ENCODE measurements around the gene CLDN10. TPM values are rescaled to one million over a fixed set of nuclear protein-coding genes. Genes with fewer than 3 reads are reported as not detected.

The CLDN10 gene
- total RNA-seq, 1 experiment from 2014 or later: 24.7 TPM

DNA sequence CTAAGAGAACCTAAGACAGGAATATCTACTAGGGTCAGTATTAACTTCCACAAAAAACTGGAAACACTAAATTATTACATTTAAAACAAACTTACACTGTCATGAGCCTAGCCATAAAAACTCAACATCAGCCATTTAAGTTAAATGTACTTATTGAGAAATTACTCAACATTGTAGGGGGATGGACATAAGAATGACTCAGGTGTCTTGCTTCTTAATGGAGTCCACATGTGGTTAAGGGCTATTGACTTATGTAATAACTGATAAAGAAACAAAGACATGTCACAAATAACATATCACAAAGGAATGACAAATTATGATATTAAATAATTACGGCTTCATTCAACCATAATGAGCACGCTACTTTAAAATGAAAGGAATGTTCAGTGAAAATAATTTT, 36.2 kb downstream of the CLDN10 start:
- Mint-ChIP-seq H3K4me1 (no peaks in the 10 kb centered on the region), H3K27me3 (ENCODE audit: low read depth) (no peaks in the 10 kb centered on the region), H3K36me3 (peaks cover 47% of the 10 kb centered on the region), H3K27ac (no peak overlapping the region), H3K9me3 (no peaks in the 10 kb centered on the region), H3K4me3 (no peak overlapping the region)
- DNase-seq (ENCODE audit: low spot score) (no peak), ATAC-seq (no peak)
- CTCF ChIA-PET: no interaction called here
- POLR2A ChIA-PET: no interaction called here
- TF ChIP-seq, protein P1, sequence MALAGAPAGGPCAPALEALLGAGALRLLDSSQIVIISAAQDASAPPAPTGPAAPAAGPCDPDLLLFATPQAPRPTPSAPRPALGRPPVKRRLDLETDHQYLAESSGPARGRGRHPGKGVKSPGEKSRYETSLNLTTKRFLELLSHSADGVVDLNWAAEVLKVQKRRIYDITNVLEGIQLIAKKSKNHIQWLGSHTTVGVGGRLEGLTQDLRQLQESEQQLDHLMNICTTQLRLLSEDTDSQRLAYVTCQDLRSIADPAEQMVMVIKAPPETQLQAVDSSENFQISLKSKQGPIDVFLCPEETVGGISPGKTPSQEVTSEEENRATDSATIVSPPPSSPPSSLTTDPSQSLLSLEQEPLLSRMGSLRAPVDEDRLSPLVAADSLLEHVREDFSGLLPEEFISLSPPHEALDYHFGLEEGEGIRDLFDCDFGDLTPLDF (CRISPR knock-in tag; IDR thresholded peaks at IDR 0.05): no peak
- no peak for TF ChIP-seq FOXP1 (CRISPR knock-in tag; IDR thresholded peaks at IDR 0.05; ENCODE audit: borderline replicate concordance)

DNA sequence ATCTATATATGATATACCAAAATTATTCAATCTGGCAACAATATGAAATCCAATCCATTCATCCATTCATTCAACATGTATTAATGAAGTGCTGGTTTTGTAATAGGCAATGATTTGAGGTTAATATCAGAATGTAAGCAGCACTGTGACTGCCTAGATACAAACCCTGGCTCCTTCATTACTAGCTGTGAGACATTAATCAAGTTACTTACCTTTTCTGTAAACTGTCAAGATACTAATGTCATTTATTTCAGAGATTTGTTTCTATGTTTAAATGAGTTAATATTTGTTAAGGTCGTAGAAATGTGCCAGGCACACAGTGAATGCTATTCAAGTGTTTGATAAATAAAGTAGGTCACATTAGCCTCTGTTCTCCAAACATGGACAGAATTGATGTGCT, 40.9 kb downstream of the CLDN10 start:
- ATAC-seq (no peak), DNase-seq (ENCODE audit: low spot score) (no peak)
- ChIA-PET POLR2A (no interaction called here), CTCF (interaction anchor here (1.1 kb wide), 1 partner anchor 68 kb away, joined by 3 read pairs; no protein-coding TSS in a partner anchor)
- H3K27me3 Mint-ChIP-seq (ENCODE audit: low read depth): no peaks in the 10 kb centered on the region
- no peaks in the 10 kb centered on the region for H3K4me1 Mint-ChIP-seq
- TF ChIP-seq NR2C2 (CRISPR knock-in tag; IDR thresholded peaks at IDR 0.05): no peak
- TF ChIP-seq ATF1 (CRISPR knock-in tag; IDR thresholded peaks at IDR 0.05): no peak
- no peak for TF ChIP-seq USF1 (CRISPR knock-in tag; IDR thresholded peaks at IDR 0.05)
- H3K36me3 Mint-ChIP-seq: peaks cover 25% of the 10 kb centered on the region
- H3K4me3 Mint-ChIP-seq: no peak overlapping the region
- H3K9me3 Mint-ChIP-seq: no peaks in the 10 kb centered on the region
- H3K27ac Mint-ChIP-seq: no peak overlapping the region

GRCh38 chr13:95596701-95597100, 44.2 kb downstream of the CLDN10 start:
- TF ChIP-seq SMAD3 (CRISPR knock-in tag; IDR thresholded peaks at IDR 0.05; ENCODE audit: borderline replicate concordance) (no peak), ETV6 (CRISPR knock-in tag; IDR thresholded peaks at IDR 0.05) (no peak), ESRRA (CRISPR knock-in tag; IDR thresholded peaks at IDR 0.05; ENCODE audit: borderline replicate concordance) (no peak), SOX15 (CRISPR knock-in tag; IDR thresholded peaks at IDR 0.05) (no peak), RELA (CRISPR knock-in tag; IDR thresholded peaks at IDR 0.05; ENCODE audit: borderline replicate concordance) (no peak), NR1H2 (CRISPR knock-in tag; IDR thresholded peaks at IDR 0.05) (no peak), SP1 (CRISPR knock-in tag; conservative IDR thresholded peaks at IDR 0.05) (no peak)
- TF ChIP-seq, protein P2, sequence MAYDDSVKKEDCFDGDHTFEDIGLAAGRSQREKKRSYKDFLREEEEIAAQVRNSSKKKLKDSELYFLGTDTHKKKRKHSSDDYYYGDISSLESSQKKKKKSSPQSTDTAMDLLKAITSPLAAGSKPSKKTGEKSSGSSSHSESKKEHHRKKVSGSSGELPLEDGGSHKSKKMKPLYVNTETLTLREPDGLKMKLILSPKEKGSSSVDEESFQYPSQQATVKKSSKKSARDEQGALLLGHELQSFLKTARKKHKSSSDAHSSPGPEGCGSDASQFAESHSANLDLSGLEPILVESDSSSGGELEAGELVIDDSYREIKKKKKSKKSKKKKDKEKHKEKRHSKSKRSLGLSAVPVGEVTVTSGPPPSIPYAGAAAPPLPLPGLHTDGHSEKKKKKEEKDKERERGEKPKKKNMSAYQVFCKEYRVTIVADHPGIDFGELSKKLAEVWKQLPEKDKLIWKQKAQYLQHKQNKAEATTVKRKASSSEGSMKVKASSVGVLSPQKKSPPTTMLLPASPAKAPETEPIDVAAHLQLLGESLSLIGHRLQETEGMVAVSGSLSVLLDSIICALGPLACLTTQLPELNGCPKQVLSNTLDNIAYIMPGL (CRISPR knock-in tag; IDR thresholded peaks at IDR 0.05): no peak
- ATAC-seq (no peak), DNase-seq (ENCODE audit: low spot score) (no peak)
- Mint-ChIP-seq H3K27me3 (ENCODE audit: low read depth) (no peaks in the 10 kb centered on the region), H3K9me3 (no peaks in the 10 kb centered on the region), H3K4me1 (no peaks in the 10 kb centered on the region), H3K4me3 (no peak overlapping the region), H3K27ac (no peak overlapping the region), H3K36me3 (peaks cover 17% of the 10 kb centered on the region; the same call in 1 of the 2 replicates)
- CTCF ChIA-PET: no interaction called here
- POLR2A ChIA-PET: no interaction called here

- ChIA-PET POLR2A (no interaction called here), CTCF (interaction anchor here (1.3 kb wide), 1 partner anchor 23 kb away, joined by 4 read pairs; no protein-coding TSS in a partner anchor)
- H3K4me3 Mint-ChIP-seq: no peak overlapping the region
- no peaks in the 10 kb centered on the region for H3K9me3 Mint-ChIP-seq
- no peak for ATAC-seq
- peaks cover 28% of the 10 kb centered on the region for H3K36me3 Mint-ChIP-seq
- H3K4me1 Mint-ChIP-seq: no peaks in the 10 kb centered on the region
- H3K27ac Mint-ChIP-seq: no peak overlapping the region
- no peak for DNase-seq (ENCODE audit: low spot score)
- H3K27me3 Mint-ChIP-seq (ENCODE audit: low read depth): no peaks in the 10 kb centered on the region
- no peak for TF ChIP-seq GTF2I (CRISPR knock-in tag; conservative IDR thresholded peaks at IDR 0.05)
- TF ChIP-seq, protein P3, sequence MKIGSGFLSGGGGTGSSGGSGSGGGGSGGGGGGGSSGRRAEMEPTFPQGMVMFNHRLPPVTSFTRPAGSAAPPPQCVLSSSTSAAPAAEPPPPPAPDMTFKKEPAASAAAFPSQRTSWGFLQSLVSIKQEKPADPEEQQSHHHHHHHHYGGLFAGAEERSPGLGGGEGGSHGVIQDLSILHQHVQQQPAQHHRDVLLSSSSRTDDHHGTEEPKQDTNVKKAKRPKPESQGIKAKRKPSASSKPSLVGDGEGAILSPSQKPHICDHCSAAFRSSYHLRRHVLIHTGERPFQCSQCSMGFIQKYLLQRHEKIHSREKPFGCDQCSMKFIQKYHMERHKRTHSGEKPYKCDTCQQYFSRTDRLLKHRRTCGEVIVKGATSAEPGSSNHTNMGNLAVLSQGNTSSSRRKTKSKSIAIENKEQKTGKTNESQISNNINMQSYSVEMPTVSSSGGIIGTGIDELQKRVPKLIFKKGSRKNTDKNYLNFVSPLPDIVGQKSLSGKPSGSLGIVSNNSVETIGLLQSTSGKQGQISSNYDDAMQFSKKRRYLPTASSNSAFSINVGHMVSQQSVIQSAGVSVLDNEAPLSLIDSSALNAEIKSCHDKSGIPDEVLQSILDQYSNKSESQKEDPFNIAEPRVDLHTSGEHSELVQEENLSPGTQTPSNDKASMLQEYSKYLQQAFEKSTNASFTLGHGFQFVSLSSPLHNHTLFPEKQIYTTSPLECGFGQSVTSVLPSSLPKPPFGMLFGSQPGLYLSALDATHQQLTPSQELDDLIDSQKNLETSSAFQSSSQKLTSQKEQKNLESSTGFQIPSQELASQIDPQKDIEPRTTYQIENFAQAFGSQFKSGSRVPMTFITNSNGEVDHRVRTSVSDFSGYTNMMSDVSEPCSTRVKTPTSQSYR (CRISPR knock-in tag; IDR thresholded peaks at IDR 0.05): no peak
- TF ChIP-seq, protein P4, sequence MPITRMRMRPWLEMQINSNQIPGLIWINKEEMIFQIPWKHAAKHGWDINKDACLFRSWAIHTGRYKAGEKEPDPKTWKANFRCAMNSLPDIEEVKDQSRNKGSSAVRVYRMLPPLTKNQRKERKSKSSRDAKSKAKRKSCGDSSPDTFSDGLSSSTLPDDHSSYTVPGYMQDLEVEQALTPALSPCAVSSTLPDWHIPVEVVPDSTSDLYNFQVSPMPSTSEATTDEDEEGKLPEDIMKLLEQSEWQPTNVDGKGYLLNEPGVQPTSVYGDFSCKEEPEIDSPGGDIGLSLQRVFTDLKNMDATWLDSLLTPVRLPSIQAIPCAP (CRISPR knock-in tag; IDR thresholded peaks at IDR 0.05): no peak
- TF ChIP-seq EMX1 (CRISPR knock-in tag; IDR thresholded peaks at IDR 0.05): no peak
- TF ChIP-seq ZNF121 (CRISPR knock-in tag; IDR thresholded peaks at IDR 0.05): no peak
- no peak for TF ChIP-seq FOXP1 (CRISPR knock-in tag; IDR thresholded peaks at IDR 0.05; ENCODE audit: borderline replicate concordance)
- TF ChIP-seq ATF2 (CRISPR knock-in tag; IDR thresholded peaks at IDR 0.05; ENCODE audit: borderline replicate concordance, low read depth): no peak
These were observed 48.7 kb downstream of the CLDN10 start for GRCh38 chr13:95601216-95601615.

Measured in WTC11 (cell line).